Panc1 (cell line): ENCODE measurements around the gene MTA2. TPM values are rescaled to one million over a fixed set of nuclear protein-coding genes. Genes with fewer than 3 reads are reported as not detected.

Experiments
- ATAC-seq: fragments of 200-7000 bp; cut with Tn5 transposase; 2 replicates; pipeline ENCODE4 v1.9.1; 2020; ENCODE audit warnings: mild to moderate bottlenecking, moderate library complexity
- BruUV-seq: library from RNA; stranded (reverse); fragments of 400-500 nt; replicated peaks from 2 replicates; lab custom pipeline; 2021; lab: Mats Ljungman, UMichigan
- CTCF ChIA-PET: fragments of 300-600 bp; sonication (Branson Sonifier 250); formaldehyde crosslinking; loops from one replicate; lab custom pipeline; 2022; ENCODE audit warnings: antibody characterized with exemption; lab: Charles Lee
- POLR2A ChIA-PET: fragments of 300-600 bp; sonication (Branson Sonifier 250); formaldehyde crosslinking; loops from one replicate; lab custom pipeline; 2022; ENCODE audit warnings: antibody characterized with exemption; lab: Charles Lee
- DNase-seq: peaks from one replicate; pipeline ENCODE4 v3.0.0-alpha.2; 2010; ENCODE audit warnings: low read depth, low spot score
- H3K27ac ChIP-seq: 2 replicates; pipeline ENCODE4 v1.5.1; 2011; ENCODE audit warnings: mild to moderate bottlenecking, low read length, inconsistent platforms
- H3K27me3 ChIP-seq: fragments of 200-500 bp; sonication (Bioruptor generic); 2 replicates; pipeline ENCODE4 v1.6.0; 2014; ENCODE audit warnings: low read length, inconsistent platforms; ENCODE audit not compliant: control insufficient read depth, insufficient read depth
- H3K36me3 ChIP-seq: fragments of 200-500 bp; sonication (Bioruptor generic); 2 replicates; pipeline ENCODE4 v1.5.1; 2014; ENCODE audit warnings: inconsistent platforms, mild to moderate bottlenecking, low read length, moderate library complexity; ENCODE audit not compliant: control insufficient read depth, insufficient read depth
- H3K4me1 ChIP-seq: 2 replicates; pipeline ENCODE4 v1.5.1; 2011; ENCODE audit warnings: inconsistent platforms, mild to moderate bottlenecking, low read length, moderate library complexity; ENCODE audit not compliant: control insufficient read depth, insufficient read depth
- H3K4me3 ChIP-seq, 2 experiments: 2 replicates each; pipeline ENCODE4 v1.5.1; 2011 to 2012; ENCODE audit warnings: low read depth in 2 of 2, low read length in 2 of 2, mild to moderate bottlenecking in 2 of 2, inconsistent platforms in 1 of 2, moderate library complexity in 1 of 2
- H3K9me3 ChIP-seq: fragments of 200-500 bp; sonication (Bioruptor generic); 2 replicates; pipeline ENCODE4 v1.5.1; 2014; ENCODE audit warnings: low read depth, mild to moderate bottlenecking, inconsistent platforms, low read length, moderate library complexity; ENCODE audit not compliant: control insufficient read depth, insufficient read depth
- CTCF ChIP-seq: fragments of 450-650 bp; IDR thresholded peaks from 2 replicates; pipeline ENCODE4 v1.5.1; 2017; ENCODE audit warnings: mild to moderate bottlenecking
- POLR2AphosphoS5 ChIP-seq: IDR thresholded peaks from 2 replicates; pipeline ENCODE4 v1.6.1; 2012; ENCODE audit warnings: mild to moderate bottlenecking, low read depth, low read length, moderate library complexity
- REST ChIP-seq, 2 experiments: IDR thresholded peaks; 2 replicates each; pipeline ENCODE4 v1.6.1; 2011 to 2012; ENCODE audit warnings: low read depth in 2 of 2, control low read depth in 1 of 2, low read length in 1 of 2, mild to moderate bottlenecking in 1 of 2, moderate library complexity in 1 of 2; ENCODE audit not compliant: insufficient read depth in 1 of 2
- SIN3A ChIP-seq: IDR thresholded peaks from 2 replicates; pipeline ENCODE4 v1.6.1; 2012; ENCODE audit warnings: low read depth, mild to moderate bottlenecking, low read length, moderate library complexity, borderline replicate concordance; ENCODE audit not compliant: insufficient read depth
- TCF7L2 ChIP-seq: IDR thresholded peaks from 2 replicates; pipeline ENCODE4 v1.6.1; 2011; ENCODE audit warnings: mild to moderate bottlenecking, low read depth, low read length, inconsistent platforms
- in situ Hi-C: cut with HindIII; loops from 2 replicates; pipeline ENCODE4 v1.10.0; 2016; ENCODE audit warnings: low sequenced_read_pairs, low pct_unique_long_range_greater_than_20kb
- intact Hi-C: fragments of 100-400 bp; cut with micrococcal nuclease; formaldehyde crosslinking; loops from one replicate; pipeline ENCODE4 v1.10.0; 2022; ENCODE audit not compliant: unreplicated experiment
- total RNA-seq: library from RNA; stranded (reverse); gene quantifications from one replicate; pipeline ENCODE4 v1.2.1, GENCODE V29; 2021; ENCODE audit not compliant: unreplicated experiment

Gene MTA2
- total RNA-seq, 1 experiment from 2014 or later: 163 TPM

GRCh38 chr11:62595124-62595523, 6.5 kb downstream of the MTA2 start:
- Histone ChIP-seq H3K4me1 (peaks cover 30% of the 10 kb centered on the region), H3K27me3 (no peaks in the 10 kb centered on the region), H3K36me3 (peaks cover 28% of the 10 kb centered on the region), H3K27ac (no peak overlapping the region), H3K4me3 (no peak overlapping the region), H3K9me3 (no peaks in the 10 kb centered on the region)
- no peak for ATAC-seq
- TF ChIP-seq REST (IDR thresholded peaks at IDR 0.05; ENCODE audit: insufficient read depth in 1 of 2, low read depth in 2 of 2, low read length in 1 of 2): no peak
- no peak for TF ChIP-seq CTCF
- no peak for TF ChIP-seq SIN3A
- no peak for TF ChIP-seq POLR2AphosphoS5
- TF ChIP-seq TCF7L2: no peak
- ChIA-PET POLR2A (no interaction called here), CTCF (no interaction called here)
- DNase-seq: no peak
- in situ Hi-C loops: no loop called here
- intact Hi-C loops: no loop called here
- BruUV-seq: no TSS peak

- POLR2A ChIA-PET: no interaction called here
- intact Hi-C loops (no loop called here), in situ Hi-C loops (no loop called here)
- Histone ChIP-seq H3K9me3 (no peaks in the 10 kb centered on the region), H3K27me3 (no peaks in the 10 kb centered on the region), H3K36me3 (peaks cover 18% of the 10 kb centered on the region), H3K27ac (peak overlapping the region; percentile 91; the same call in 1 of the 2 replicates), H3K4me3 (no peak overlapping the region), H3K4me1 (peaks cover 20% of the 10 kb centered on the region)
- TF ChIP-seq CTCF (peak; percentile 89), POLR2AphosphoS5 (peak; percentile 40; the same call in 1 of the 2 replicates), REST (IDR thresholded peaks at IDR 0.05; ENCODE audit: insufficient read depth in 1 of 2, low read depth in 2 of 2, low read length in 1 of 2) (no peak)
- CTCF ChIA-PET: interaction anchor here (0.7 kb wide), 1 partner anchor 30 kb away, joined by 8 read pairs; no protein-coding TSS in a partner anchor
- peak; percentile 66 for ATAC-seq
- BruUV-seq: no TSS peak
- no peak for DNase-seq
Observed at GRCh38 chr11:62593434-62594044, 8.1 kb downstream of the MTA2 start.
